ENCODE data around the gene LIX1. TPM values are rescaled to one million over a fixed set of nuclear protein-coding genes. Genes with fewer than 3 reads are reported as not detected.

Gene LIX1
- total and polyA plus RNA-seq, 12 donors = 0.01 TPM; not detected in 11

DNA sequence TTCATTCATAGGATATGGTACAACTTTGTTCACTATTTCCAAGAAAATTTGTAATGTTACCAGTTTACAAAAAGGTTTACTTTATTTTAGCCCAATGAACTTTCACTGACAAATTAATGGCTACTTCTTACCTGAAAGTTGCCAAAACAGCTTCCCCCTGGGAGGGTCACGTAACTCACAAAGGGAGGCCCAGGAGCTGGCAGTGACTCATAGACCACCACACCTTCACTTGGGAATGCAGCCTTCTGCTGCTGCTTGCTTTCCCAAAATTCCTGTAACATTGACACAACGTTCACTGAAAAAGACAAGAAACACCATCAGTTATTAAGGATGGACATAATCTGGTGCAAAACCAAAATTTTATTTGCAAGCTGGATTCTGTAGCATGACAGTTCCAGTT lies 18.1 kb downstream of the LIX1 start:
- intact Hi-C loops (cut with DNase I) = no loop called here
- DNase-seq = no peak
- ATAC-seq = no peak
- H3K4me1 ChIP-seq = peaks cover 0 to 22% (median 8%) of the 10 kb centered on the region in 9 donors
- H3K27ac ChIP-seq = no peak overlapping the region
- TF ChIP-seq, protein P1, sequence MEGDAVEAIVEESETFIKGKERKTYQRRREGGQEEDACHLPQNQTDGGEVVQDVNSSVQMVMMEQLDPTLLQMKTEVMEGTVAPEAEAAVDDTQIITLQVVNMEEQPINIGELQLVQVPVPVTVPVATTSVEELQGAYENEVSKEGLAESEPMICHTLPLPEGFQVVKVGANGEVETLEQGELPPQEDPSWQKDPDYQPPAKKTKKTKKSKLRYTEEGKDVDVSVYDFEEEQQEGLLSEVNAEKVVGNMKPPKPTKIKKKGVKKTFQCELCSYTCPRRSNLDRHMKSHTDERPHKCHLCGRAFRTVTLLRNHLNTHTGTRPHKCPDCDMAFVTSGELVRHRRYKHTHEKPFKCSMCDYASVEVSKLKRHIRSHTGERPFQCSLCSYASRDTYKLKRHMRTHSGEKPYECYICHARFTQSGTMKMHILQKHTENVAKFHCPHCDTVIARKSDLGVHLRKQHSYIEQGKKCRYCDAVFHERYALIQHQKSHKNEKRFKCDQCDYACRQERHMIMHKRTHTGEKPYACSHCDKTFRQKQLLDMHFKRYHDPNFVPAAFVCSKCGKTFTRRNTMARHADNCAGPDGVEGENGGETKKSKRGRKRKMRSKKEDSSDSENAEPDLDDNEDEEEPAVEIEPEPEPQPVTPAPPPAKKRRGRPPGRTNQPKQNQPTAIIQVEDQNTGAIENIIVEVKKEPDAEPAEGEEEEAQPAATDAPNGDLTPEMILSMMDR (IDR thresholded peaks at IDR 0.05) = no peak
- no peaks in the 10 kb centered on the region for H3K27me3 ChIP-seq
- H3K9me3 ChIP-seq = no peaks in the 10 kb centered on the region
- 67 to 68% methylated on average over 2 of the region's 2 CpGs for WGBS, 2 donors
- H3K36me3 ChIP-seq = no peaks in the 10 kb centered on the region
- no peak overlapping the region for H3K4me3 ChIP-seq

DNA sequence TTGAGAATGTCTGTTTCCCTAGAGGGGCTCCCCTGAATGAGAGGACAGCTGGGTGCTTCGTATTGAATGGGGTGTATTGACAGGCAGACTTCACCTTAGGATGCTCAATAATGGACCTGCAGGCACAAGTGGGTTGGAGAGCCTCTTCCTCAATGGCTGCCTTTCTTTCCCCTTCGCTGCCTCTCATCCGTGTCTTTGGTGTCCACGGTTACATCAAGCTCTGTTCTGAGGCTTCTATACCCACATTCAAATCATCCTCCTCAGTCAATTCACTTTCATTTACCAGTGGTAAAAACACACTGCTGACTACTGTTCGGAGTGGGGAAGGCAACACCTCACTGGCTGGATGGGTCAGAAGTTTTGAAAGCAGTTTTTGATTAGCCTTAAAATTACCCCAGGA lies 20.6 kb downstream of the LIX1 start:
- H3K27me3 ChIP-seq = no peaks in the 10 kb centered on the region
- H3K27ac ChIP-seq = no peak overlapping the region
- no peaks in the 10 kb centered on the region for H3K36me3 ChIP-seq
- H3K9me3 ChIP-seq = no peaks in the 10 kb centered on the region
- intact Hi-C loops (cut with DNase I) = no loop called here
- WGBS, 2 donors = 91 to 95% methylated on average over 5 of the region's 5 CpGs
- TF ChIP-seq, protein P1 (IDR thresholded peaks at IDR 0.05) = no peak
- DNase-seq = no peak
- H3K4me3 ChIP-seq = no peak overlapping the region
- ATAC-seq = no peak
- H3K4me1 ChIP-seq = peaks cover 0 to 4% (median 0%) of the 10 kb centered on the region in 9 donors

DNA sequence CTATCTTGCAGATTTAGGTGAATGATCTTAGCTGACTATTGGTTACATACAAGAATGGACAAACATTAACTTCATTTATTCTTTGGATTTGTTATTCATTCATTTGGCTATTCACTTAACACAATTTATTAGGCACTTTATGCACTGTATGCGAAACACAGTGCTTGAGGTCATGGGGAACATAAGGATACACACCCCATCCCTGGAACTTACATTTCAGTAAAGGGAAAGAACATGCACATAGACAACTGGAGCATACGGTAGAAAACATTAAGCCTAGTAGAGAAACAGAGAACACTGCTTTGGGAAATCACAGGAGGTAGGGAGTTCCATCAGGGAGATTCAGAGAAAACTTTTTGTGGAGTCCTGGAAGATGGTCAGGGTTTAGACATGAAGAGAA lies 22.2 kb downstream of the LIX1 start:
- H3K4me3 ChIP-seq = no peak overlapping the region
- H3K36me3 ChIP-seq = no peaks in the 10 kb centered on the region
- DNase-seq (no peak), ATAC-seq (no peak)
- H3K27ac ChIP-seq = no peak overlapping the region
- intact Hi-C loops (cut with DNase I) = no loop called here
- H3K9me3 ChIP-seq = no peaks in the 10 kb centered on the region
- H3K27me3 ChIP-seq = no peaks in the 10 kb centered on the region
- 68 to 71% methylated on average over 2 of the region's 2 CpGs for WGBS, 2 donors
- TF ChIP-seq, protein P1 (IDR thresholded peaks at IDR 0.05) = no peak
- peaks cover 0 to 14% (median 0%) of the 10 kb centered on the region in 9 donors for H3K4me1 ChIP-seq

DNA sequence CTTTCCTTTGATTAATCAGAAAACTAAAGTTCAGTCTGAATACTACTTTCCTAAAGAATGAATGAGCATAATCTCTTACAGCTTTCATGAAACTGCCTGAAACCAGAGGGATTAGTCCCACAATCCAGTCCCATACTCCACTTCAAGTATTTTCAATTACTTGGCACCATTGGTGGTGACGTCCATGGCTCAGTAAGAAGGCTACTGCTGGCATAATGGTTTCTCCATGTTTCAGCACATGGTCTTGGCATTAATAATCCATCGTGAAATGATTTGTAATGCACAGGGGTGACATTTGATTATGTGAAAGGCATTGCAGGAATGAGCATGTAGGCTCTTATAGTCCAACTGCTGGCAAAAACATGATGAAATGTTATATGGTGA lies 23.4 kb downstream of the LIX1 start:
- no peaks in the 10 kb centered on the region for H3K36me3 ChIP-seq
- H3K27me3 ChIP-seq = no peaks in the 10 kb centered on the region
- no peak overlapping the region for H3K27ac ChIP-seq
- H3K9me3 ChIP-seq = no peaks in the 10 kb centered on the region
- peaks cover 0 to 12% (median 0%) of the 10 kb centered on the region in 9 donors for H3K4me1 ChIP-seq
- TF ChIP-seq, protein P1 (IDR thresholded peaks at IDR 0.05) = no peak
- intact Hi-C loops (cut with DNase I) = no loop called here
- DNase-seq (no peak), ATAC-seq (no peak)
- H3K4me3 ChIP-seq = no peak overlapping the region
- 79 to 89% methylated on average over 2 of the region's 2 CpGs for WGBS, 2 donors
